BE2C (cell line): ENCODE data around the gene CFAP99.

Experiments
- DNase-seq: peaks from one replicate; pipeline ENCODE4 v3.0.0-alpha.2; 2020
- H3K27me3 ChIP-seq: fragments of 250-450 bp; sonication (Bioruptor Pico); 2 replicates; pipeline ENCODE4 v1.5.1; 2020; ENCODE audit warnings: mild to moderate bottlenecking
- H3K36me3 ChIP-seq: fragments of 250-450 bp; sonication (Bioruptor Pico); 2 replicates; pipeline ENCODE4 v1.5.1; 2020; ENCODE audit warnings: mild to moderate bottlenecking
- H3K4me1 ChIP-seq: fragments of 250-450 bp; sonication (Bioruptor Pico); 2 replicates; pipeline ENCODE4 v1.5.1; 2020
- H3K4me3 ChIP-seq: 2 replicates; pipeline ENCODE4 v1.5.1; 2011; ENCODE audit warnings: low read depth, low read length
- H3K9me3 ChIP-seq: fragments of 250-450 bp; sonication (Bioruptor Pico); 2 replicates; pipeline ENCODE4 v1.5.1; 2020
- CTCF ChIP-seq: IDR thresholded peaks from 2 replicates; pipeline ENCODE4 v1.5.1; 2012; ENCODE audit warnings: mild to moderate bottlenecking, low read depth, low read length

CFAP99 gene

DNA sequence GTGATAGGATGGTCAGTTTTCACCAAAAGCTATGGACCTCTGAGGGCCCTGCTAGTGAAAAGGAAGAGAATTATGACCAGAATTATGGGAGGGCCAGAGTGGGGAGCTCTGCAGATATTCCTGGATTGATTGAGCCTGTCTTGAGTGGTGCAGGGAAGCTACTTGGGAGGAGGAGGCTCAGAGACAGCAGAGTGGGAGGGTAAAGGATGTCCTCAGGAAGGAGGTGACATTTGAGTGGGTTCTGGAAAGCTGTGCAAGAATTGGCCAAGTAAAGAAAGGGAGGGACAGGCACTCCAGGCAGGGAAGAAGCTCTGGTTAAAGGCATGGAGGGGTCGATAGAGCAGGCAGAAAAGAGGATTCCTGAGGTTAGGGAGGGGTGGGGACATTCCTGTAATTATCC lies 74.2 kb downstream of the CFAP99 start:
- Histone ChIP-seq H3K9me3 (no peaks in the 10 kb centered on the region), H3K27me3 (no peaks in the 10 kb centered on the region), H3K4me1 (no peaks in the 10 kb centered on the region), H3K4me3 (no peak overlapping the region), H3K36me3 (peaks cover 79% of the 10 kb centered on the region)
- DNase-seq, result no peak
- TF ChIP-seq CTCF, result no peak

DNA sequence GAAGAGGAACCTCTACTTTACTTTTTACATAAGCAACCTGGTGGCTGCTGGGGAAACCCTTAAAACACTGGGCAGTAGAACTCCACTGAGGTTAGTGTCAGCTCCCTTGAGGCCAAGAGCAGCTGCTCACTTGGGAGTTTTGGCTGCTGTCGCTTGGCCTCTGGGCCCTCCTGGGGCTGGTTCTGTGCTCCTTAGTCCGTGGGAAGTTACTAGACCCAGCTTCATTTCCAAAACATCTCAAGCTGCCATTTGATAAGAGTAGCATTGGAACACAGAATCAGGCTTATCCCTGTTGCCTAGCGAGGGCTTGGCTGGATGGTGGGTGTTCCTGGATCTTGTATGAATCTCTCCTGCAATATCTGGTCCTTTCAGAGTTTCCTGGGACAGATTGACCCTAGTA lies 76.2 kb downstream of the CFAP99 start:
- Histone ChIP-seq H3K4me3 (no peak overlapping the region), H3K36me3 (peaks cover 89% of the 10 kb centered on the region), H3K9me3 (no peaks in the 10 kb centered on the region), H3K4me1 (no peaks in the 10 kb centered on the region), H3K27me3 (no peaks in the 10 kb centered on the region)
- no peak for DNase-seq
- TF ChIP-seq CTCF, result no peak

DNA sequence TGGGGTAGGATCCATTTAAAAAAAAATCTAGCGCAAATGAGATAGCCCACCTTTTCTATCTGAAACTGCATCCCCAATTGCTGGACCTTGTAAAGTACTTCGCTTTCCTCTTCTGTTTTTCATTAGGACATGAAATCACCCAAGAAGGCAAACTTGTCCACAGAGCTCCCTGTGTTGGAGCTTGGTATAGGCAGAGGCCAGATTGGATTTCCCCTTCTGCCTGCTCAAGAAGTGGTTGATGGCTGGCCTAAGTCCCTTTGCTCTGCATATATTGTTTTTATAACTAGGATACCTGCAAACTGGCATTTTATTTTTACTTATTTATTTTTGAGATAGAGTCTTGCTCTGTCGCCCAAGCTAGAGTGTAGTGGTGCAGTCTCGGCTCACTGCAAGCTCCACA lies 78.6 kb downstream of the CFAP99 start:
- Histone ChIP-seq H3K27me3 (no peaks in the 10 kb centered on the region), H3K36me3 (peaks cover 87% of the 10 kb centered on the region), H3K4me3 (no peak overlapping the region), H3K4me1 (no peaks in the 10 kb centered on the region; the same call in 1 of the 2 replicates), H3K9me3 (no peaks in the 10 kb centered on the region)
- no peak for DNase-seq
- TF ChIP-seq CTCF, result no peak

- no peak for DNase-seq
- H3K27me3 ChIP-seq, result no peaks in the 10 kb centered on the region
- no peaks in the 10 kb centered on the region; the same call in 1 of the 2 replicates for H3K4me1 ChIP-seq
- no peaks in the 10 kb centered on the region for H3K9me3 ChIP-seq
- H3K36me3 ChIP-seq, result peaks cover 82% of the 10 kb centered on the region
- no peak for TF ChIP-seq CTCF
- H3K4me3 ChIP-seq, result no peak overlapping the region
Observed at GRCh38 chr4:2497931-2498330, 79.2 kb downstream of the CFAP99 start.

- Histone ChIP-seq H3K4me1 (no peaks in the 10 kb centered on the region; the same call in 1 of the 2 replicates), H3K36me3 (peaks cover 82% of the 10 kb centered on the region), H3K27me3 (no peaks in the 10 kb centered on the region), H3K4me3 (no peak overlapping the region), H3K9me3 (no peaks in the 10 kb centered on the region)
- no peak for TF ChIP-seq CTCF
- DNase-seq, result no peak
Observed at GRCh38 chr4:2500547-2500946, 81.8 kb downstream of the CFAP99 start.

GRCh38 chr4:2501034-2501594 lies 82.4 kb downstream of the CFAP99 start:
- no peaks in the 10 kb centered on the region for H3K27me3 ChIP-seq
- no peaks in the 10 kb centered on the region; the same call in 1 of the 2 replicates for H3K4me1 ChIP-seq
- peaks cover 81% of the 10 kb centered on the region for H3K36me3 ChIP-seq
- no peak for DNase-seq
- no peaks in the 10 kb centered on the region for H3K9me3 ChIP-seq
- no peak overlapping the region for H3K4me3 ChIP-seq
- TF ChIP-seq CTCF, result no peak
